Esophagus muscularis mucosa (tissue), 4 donors: ENCODE results near the gene TRIM71.

Source experiments
- EP300 ChIP-seq: sonication (generic); formaldehyde crosslinking; IDR thresholded peaks from one replicate; pipeline ENCODE4 v1.6.1; 2017; ENCODE audit warnings: antibody characterized with exemption
- POLR2A ChIP-seq: fragments of 450-650 bp; IDR thresholded peaks from one replicate; pipeline ENCODE4 v1.6.1; 2017; ENCODE audit warnings: antibody characterized with exemption, moderate library complexity, mild to moderate bottlenecking, low read depth
- POLR2AphosphoS5 ChIP-seq, 2 donors: sonication (generic); formaldehyde crosslinking; IDR thresholded peaks; one replicate each; pipeline ENCODE4 v1.6.1; 2017; ENCODE audit warnings: antibody characterized with exemption in 2 of 2
- TF ChIP-seq, protein P1 (sequence below), 3 experiments: fragments of 200-600 bp in 2 of 3; fragments of 450-650 bp in 1 of 3; sonication (generic) in 2 of 3; IDR thresholded peaks; one replicate each; pipeline ENCODE4 v1.5.1; 2017 to 2019; ENCODE audit warnings: antibody characterized with exemption in 3 of 3, mild to moderate bottlenecking in 2 of 3, moderate library complexity in 1 of 3

DNA sequence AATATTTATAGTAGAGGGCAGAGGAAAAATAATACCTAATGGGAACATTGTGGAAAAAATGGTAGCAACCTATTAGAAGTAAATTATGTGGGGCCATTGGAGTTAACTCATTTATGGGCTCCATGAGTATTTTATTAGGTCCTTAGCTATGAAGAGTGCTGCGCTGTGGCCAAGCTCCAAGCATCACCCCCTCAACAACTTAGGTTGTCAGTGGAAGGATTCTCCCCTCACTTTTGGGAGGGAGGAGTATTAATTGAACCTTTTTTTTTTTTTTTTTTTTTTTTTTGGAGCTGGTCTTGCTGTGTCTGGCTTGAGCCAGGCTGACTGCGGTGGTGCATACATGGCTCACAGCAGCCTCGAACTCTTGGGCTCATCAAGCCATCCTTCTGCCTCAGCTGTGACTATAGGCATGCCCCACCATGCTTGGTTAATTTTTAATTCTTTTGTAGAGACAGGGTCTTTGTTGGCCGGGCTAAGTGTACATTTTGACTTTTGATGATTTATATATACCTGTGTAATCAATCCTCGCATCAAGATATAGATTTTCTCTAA lies 45.2 kb downstream of the TRIM71 start:
- TF ChIP-seq, protein P1, sequence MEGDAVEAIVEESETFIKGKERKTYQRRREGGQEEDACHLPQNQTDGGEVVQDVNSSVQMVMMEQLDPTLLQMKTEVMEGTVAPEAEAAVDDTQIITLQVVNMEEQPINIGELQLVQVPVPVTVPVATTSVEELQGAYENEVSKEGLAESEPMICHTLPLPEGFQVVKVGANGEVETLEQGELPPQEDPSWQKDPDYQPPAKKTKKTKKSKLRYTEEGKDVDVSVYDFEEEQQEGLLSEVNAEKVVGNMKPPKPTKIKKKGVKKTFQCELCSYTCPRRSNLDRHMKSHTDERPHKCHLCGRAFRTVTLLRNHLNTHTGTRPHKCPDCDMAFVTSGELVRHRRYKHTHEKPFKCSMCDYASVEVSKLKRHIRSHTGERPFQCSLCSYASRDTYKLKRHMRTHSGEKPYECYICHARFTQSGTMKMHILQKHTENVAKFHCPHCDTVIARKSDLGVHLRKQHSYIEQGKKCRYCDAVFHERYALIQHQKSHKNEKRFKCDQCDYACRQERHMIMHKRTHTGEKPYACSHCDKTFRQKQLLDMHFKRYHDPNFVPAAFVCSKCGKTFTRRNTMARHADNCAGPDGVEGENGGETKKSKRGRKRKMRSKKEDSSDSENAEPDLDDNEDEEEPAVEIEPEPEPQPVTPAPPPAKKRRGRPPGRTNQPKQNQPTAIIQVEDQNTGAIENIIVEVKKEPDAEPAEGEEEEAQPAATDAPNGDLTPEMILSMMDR (IDR thresholded peaks at IDR 0.05): no peak
- no peak for TF ChIP-seq POLR2A
- no peak for TF ChIP-seq POLR2AphosphoS5 (IDR thresholded peaks at IDR 0.05)
- TF ChIP-seq EP300: no peak
